GM21447 (cell line): ENCODE measurements around the gene UMPS.
"Not testable (repeated sequence)": the region's sequence is repeated elsewhere in the genome, so short reads cannot be mapped to it uniquely, and the experiment has no call there.

Experiments used
- ATAC-seq: cut with Tn5 transposase; IDR thresholded peaks from one replicate; pipeline ENCODE4 v1.9.1; 2021; ENCODE audit not compliant: unreplicated experiment

The UMPS gene

DNA sequence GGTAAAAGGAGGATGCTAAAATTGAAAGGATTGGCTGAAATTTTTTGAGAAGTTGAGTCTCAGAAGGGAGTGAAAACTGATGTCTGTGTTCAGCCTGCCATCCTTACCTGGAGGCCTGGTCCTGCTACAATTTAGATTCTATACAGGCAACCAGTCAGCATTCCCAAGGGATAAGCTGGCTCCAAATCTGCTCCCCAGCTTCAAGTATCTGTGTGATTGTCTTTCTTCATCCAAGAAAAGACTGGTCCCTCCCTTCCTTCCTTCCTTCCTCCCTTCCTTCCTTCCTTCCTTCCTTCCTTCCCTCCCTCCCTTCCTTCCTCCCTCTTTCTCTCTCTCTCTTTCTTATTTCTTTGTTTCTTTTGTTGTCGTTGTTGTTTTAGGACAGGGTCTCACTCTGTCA is 24.7 kb upstream of the UMPS start:
- ATAC-seq: no peak

DNA sequence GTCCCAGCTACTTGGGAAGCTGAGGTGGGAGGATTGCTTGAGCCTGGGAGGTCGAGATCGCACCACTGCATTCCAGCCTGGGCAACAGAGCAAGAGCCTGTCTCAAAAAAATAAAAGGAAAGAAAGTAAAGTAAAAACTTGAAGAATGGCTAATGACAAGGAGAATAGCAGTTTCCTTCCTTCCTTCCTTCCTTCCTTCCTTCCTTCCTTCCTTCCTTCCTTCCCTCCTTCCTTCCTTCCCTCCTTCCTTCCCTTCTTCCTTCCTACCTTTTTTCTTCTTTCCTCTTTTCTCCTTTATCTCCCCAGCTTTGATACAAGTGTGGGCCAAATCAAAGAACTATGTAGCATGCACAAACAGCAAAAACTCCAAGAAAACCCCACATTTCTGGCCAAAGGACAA is 23.0 kb upstream of the UMPS start:
- not testable (repeated sequence) for ATAC-seq

DNA sequence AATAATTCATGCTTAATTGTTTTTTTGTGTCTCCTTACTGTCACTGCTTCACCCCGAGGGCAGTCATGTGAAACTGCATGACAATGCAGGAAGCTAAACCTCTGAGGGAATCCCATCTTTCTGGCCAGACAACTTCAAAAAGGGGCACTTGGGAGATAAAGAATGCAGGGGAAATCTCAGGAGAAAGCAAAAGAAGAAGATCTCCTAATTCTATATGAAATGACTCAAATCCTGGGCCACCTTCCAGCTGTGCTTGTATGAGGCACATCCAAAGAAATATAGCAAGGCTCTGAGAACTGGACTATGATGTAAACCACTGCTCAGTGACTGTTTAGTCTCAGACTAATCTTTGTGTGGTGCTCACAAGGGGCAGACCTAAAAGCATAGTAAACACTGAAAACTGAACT is 22.6 kb upstream of the UMPS start:
- ATAC-seq: no peak

- ATAC-seq: no peak
These were observed 15.9 kb upstream of the UMPS start for GRCh38 chr3:124714223-124714853.

DNA sequence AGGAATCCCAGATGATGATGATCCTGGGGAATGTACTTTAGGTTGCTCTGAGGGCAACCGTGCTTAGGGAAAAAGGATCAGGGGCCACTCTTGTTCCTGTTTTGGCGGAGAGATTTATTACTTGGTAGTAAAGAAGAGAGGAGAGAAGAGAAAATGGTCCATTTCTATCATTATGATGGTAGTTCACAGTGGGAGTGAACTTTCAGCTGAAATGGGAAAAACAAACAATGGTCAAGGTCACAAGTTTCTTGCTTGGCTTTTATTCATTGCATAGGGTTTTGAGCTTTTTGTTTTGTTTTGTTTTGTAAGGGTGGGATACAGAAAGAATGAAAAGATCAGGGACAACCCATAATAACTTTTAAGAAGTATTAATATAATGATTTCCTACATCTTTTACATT is 7.7 kb upstream of the UMPS start:
- no peak for ATAC-seq

- ATAC-seq: no peak
These were observed 667 bp downstream of the UMPS start for GRCh38 chr3:124730941-124731297.

DNA sequence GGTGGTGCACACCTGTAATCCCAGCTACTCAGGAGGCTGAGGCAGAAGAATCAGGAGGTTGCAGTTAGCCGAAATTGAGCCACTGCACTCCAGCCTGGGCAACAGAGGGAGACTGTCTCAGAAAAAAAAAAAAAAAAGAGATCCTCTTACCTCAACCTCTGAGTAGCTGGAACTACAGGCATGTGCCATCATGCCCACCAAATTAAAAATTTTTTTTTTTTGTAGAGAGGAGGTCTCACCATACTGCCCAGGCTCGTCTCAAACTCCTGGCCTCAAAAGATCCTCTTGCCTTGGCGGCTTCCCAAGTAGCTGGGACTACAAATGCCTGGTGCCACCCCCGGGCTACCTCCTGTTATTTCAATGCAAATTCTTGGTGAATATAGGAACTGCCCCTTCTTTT is 1.5 kb downstream of the UMPS start:
- no peak for ATAC-seq

- ATAC-seq: no peak
These were observed 10.8 kb downstream of the UMPS start for GRCh38 chr3:124741027-124741426.

- ATAC-seq: no peak
These were observed 15.5 kb downstream of the UMPS start for GRCh38 chr3:124745756-124746155.

GRCh38 chr3:124747111-124747981 is 17.1 kb downstream of the UMPS start:
- no peak for ATAC-seq

DNA sequence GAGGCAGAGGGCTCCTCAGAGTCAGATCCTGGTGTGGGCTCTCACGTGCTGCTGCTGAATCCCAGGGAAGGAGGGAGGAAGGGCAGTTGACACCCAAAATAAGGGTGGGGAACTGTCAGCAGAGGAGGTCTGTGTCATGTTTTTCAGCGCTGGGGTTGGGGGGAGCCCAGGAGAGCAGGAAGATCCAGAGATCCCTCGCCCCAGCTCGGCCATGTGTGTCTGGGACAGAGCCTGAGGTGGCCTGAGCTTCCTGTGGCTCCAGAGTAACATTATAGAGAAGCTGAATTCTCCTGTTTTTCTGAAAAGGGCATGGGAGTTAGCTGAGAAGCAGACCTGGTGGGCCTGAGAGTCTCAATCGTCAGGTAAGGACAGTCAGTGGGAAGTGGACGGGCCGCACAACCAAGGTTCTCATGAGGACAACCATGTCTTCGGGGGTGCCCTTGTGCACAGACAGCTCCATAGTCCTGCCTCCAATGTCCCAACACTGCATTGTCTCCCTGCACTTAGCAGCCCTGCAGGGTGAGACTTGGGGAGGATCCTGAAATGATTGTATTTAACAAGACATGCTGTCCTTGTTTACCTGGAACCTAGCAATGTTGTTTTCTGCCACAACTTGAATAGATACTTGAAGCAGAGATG is 18.4 kb downstream of the UMPS start:
- ATAC-seq: no peak

GRCh38 chr3:124749877-124750276 is 19.6 kb downstream of the UMPS start:
- not testable (repeated sequence) for ATAC-seq

DNA sequence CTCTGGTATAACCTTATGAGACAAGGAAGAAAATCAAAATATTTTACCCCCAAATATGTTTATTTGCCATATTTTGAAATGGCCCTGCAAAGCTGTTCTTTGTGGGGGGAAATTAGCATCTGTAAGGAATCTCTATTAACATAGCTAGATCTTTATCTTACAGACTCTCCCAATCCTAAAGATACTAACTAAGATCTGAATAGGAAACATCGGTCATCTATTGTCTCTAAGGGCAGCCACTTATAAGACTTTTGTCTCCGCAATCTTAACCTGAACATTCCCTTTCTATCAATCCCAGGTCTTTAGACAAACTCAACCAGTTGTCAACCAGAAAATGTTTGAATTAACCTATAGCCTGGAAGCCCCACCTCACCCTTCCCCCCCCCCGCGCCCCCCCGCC is 21.2 kb downstream of the UMPS start:
- no peak for ATAC-seq

DNA sequence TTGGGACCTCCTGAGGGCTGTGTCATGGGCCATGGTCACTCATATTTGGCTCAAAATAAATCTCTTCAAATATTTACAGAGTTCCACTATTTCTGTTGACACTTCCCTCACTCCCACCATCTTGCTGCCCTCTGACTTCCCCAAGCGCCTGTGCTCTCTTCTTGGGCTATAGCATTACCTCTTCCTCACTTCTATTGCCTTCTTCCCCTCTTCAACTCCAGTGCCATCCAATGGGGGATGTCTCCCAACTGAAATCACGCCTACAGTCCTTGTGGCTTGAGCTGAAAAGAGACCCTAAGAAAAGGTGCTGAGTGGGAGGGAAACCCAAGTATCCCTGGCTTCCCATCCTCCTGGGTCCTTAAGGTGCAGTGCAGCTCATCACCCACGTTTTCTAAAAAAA is 21.8 kb downstream of the UMPS start:
- no peak for ATAC-seq

- ATAC-seq: not testable (repeated sequence)
These were observed 27.7 kb downstream of the UMPS start for GRCh38 chr3:124757926-124758325.

DNA sequence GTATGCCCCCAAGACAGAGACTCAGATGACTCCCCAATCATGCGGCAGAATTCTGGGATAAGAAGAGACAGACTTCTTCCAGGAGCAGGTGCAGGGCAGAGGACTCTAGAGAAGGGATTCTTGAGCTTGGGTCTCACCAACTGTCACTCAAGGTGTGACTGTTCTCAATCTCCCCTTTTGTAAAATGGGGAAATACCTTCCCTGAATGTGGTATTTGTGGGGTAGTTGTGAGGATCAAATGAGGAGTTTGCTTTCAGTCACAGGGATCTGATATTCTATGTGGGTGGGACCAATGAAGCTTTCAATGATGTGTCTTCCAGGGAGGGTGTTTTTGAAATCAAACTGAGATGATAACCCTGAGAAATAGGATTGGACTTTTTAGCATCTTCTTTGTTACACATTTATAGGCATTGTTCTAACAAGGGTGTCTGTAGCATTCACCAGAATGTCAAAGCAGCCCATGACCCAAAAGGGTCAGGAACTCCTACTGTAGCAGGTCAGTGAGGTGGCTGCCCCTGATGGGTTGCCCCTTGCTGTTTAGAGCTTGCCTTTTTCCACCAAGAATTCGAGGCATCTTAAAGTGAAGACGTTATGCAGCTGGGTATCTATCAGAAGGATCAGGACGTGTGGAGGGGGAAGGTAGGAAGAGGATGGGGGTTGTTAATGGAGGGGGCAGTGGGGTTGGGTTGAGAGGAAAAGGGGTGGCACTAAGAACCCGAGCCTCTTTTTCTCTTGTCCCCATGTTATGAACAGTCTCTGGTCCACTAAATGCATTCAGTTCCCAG is 28.8 kb downstream of the UMPS start:
- ATAC-seq: no peak

DNA sequence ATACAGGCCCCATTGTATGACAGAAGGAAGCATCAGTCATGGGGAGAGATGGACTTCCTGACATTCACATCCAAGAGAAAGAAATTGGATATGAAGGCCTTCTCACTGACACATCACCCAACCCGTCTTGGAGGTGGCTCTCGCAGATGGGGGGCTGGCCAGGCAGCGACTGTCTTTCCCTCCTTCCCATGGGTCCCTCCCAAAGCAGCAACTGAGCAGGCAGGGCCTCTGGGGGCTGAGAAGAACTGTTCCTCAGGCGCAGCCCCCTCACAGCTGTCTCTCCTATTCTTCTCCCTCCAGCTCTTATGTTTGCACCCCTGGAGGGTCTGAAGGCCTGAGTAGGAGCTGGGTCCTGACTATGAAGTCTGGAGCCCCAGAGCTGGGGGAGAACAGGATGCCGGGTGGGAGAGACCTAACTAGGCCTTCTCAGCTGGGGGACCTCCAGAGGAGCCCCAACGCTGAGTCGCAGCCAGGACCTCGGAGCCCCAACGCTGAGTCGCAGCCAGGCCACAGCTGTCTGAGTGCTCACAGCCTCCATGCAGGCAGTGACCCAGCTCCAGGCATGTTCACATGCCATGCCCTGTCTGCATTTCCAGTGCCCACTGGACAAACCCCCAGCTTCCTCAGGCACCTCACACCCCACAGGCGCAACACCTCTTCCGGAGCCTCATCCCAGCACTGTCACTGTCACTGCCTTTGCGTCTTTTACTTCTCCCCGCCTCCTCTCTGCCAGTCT is 29.6 kb downstream of the UMPS start:
- ATAC-seq: no peak

DNA sequence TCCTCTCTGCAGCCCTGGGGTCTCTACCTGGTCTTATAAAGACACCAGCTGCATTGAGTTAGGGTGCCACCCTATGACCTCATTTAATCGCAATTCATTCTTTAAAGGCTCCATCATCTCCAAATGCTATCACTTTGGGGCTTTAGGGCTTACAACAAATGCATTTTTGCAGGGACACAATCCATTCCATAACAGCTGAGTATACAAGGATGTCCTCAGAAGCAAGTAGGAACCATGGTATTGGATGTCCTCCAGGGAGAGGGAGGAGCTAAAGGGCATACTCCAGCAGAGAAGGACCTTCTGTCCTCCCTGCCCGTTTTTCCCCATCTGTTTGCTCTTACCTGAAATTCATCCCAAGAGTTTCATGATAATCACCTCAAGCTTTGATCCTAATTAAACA is 30.3 kb downstream of the UMPS start:
- no peak for ATAC-seq

DNA sequence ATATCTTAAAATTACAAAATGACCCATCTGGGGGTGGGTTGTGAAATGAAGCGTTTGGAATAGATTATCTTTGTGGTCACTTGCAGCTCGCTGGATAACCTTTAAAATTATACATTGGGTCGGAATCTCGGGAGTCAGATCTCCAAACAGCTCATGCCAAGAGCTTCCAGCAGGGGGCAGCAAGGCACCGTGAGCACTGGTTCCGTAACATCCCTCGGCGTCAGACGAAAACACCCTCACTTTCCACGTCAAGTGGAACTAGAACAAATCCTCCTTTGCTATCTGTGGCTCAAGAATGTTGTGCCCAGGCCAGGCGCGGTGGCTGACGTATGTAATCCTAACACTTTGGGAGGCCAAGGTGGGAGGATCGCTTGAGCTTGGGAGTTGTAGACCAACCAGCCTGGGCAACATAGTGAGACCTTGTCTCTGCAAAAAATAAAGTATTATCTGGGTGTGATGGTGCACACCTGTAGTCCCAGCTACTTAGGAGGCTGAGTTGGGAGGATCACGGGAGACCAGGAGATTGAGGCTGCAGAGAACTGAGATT is 31.1 kb downstream of the UMPS start:
- no peak for ATAC-seq

- ATAC-seq: no peak
These were observed 31.8 kb downstream of the UMPS start for GRCh38 chr3:124761935-124762660.
